Heart left ventricle (tissue), 16 donors: ENCODE results near the gene CORO1C. TPM values are rescaled to one million over a fixed set of nuclear protein-coding genes. Genes with fewer than 3 reads are reported as not detected.

ENCODE experiments used
- ATAC-seq, 4 donors: fragments of 200-7000 bp; cut with Tn5 transposase; one replicate each; pipeline ENCODE4 v1.9.1; 2020 to 2022; ENCODE audit warnings: moderate library complexity in 4 of 4, mild to moderate bottlenecking in 3 of 4, moderate number of reproducible peaks in 1 of 4
- DNase-seq, 5 donors: peaks; one replicate each; pipeline ENCODE4 v3.0.0-alpha.2; 2020
- H3K27ac ChIP-seq, 12 donors: fragments of 200-600 bp; sonication (generic) in 4 of 12; one replicate each; pipeline versions ENCODE4 v1.5.0 to v1.8.0; 2016 to 2022; ENCODE audit warnings: mild to moderate bottlenecking in 2 of 12
- H3K27me3 ChIP-seq, 9 donors: fragments of 200-600 bp; sonication (generic) in 2 of 9; one replicate each; pipeline versions ENCODE4 v1.5.1 to v1.8.0; 2016 to 2022; ENCODE audit warnings: mild to moderate bottlenecking in 3 of 9
- H3K36me3 ChIP-seq, 9 donors: fragments of 200-600 bp; sonication (generic) in 2 of 9; one replicate each; pipeline versions ENCODE4 v1.5.0 to v1.8.0; 2018 to 2022; ENCODE audit warnings: mild to moderate bottlenecking in 2 of 9
- H3K4me1 ChIP-seq, 12 donors: fragments of 200-600 bp; sonication (generic) in 4 of 12; one replicate each; pipeline versions ENCODE4 v1.5.0 to v1.8.0; 2016 to 2022; ENCODE audit warnings: mild to moderate bottlenecking in 3 of 12
- H3K4me3 ChIP-seq, 12 donors: fragments of 200-600 bp; sonication (generic) in 4 of 12; one replicate each; pipeline versions ENCODE4 v1.5.0 to v1.8.0; 2017 to 2022; ENCODE audit warnings: mild to moderate bottlenecking in 9 of 12, moderate library complexity in 4 of 12
- H3K9me3 ChIP-seq, 12 donors: fragments of 200-600 bp; sonication (generic) in 4 of 12; one replicate each; pipeline versions ENCODE4 v1.5.0 to v1.8.0; 2016 to 2022; ENCODE audit warnings: mild to moderate bottlenecking in 1 of 12
- POLR2A ChIP-seq, 2 donors: fragments of 450-650 bp; IDR thresholded peaks; one replicate each; pipeline ENCODE4 v1.6.1; 2017; ENCODE audit warnings: antibody characterized with exemption in 2 of 2, mild to moderate bottlenecking in 2 of 2, moderate library complexity in 2 of 2
- WGBS, 4 donors: extraction: QIAGEN DNeasy Blood & Tissue Kit in 2 of 4; methylation state at CpG; one replicate each; pipeline versions ENCODE4 v1.1.5 to v1.1.7; 2013 to 2018; 5-methylcytosine and 5-hydroxymethylcytosine counted together
- intact Hi-C, 10 donors: fragments of 100-400 bp; cut with DNase I; formaldehyde crosslinking; loops; one replicate each; pipeline versions ENCODE4 v1.11.1 to v1.14.2; 2022
- polyA plus RNA-seq, 2 donors: library from polyadenylated mRNA; stranded (reverse); fragments of 200-250 nt; gene quantifications; one replicate each; pipeline ENCODE4 v1.2.3, GENCODE V29; 2013
- total RNA-seq, 9 donors: library from RNA; depleted of rRNA in 2 of 9; stranded (reverse); fragments of >200 nt in 2 of 9; fragmentation: NEBNext Ultra II Directional in 3 of 9; extraction: Animal tissue kit (Norgen Biotek cat#: 25700) in 3 of 9; gene quantifications; one replicate each; pipeline versions ENCODE4 v1.1.0 to v1.2.4, GENCODE V29; 2016 to 2023
- TF ChIP-seq, protein P1 (sequence below), 12 donors: fragments of 200-600 bp; sonication (generic) in 4 of 12; IDR thresholded peaks; one replicate each; pipeline versions ENCODE4 v1.5.0 to v1.8.0; 2018 to 2022; ENCODE audit warnings: antibody characterized with exemption in 12 of 12, mild to moderate bottlenecking in 5 of 12
- donor health status: ischemic (EF 13 %, LVEDD 7.1; RV severe dilation, severe dysfunction).
- donor health status: healthy with polysubstance abuse.
- donor health status: DM: no; HTN: yes; CAD: no.
- donor health status: DM: no; HTN: no; CAD: no.
- donor health status: ischemic (EF 25% LVEDD 6.9; RV normal size, moderate dysfunction).
- donor health status: ischemic (EF 25% LVEDD 5.7; RV mildly dilated, moderate dysfunction).
- donor health status: healthy.
- donor health status: DM: yes; HTN: yes; CAD: no.
- donor health status: ischemic (EF 35%, LVEDD 5.7; RV mildly dilated, moderate dysfunction).
- donor health status: nonischemic (EF 11% LVEDD 7.7; RV severe dilation, severe dysfunction).
- donor health status: DM: yes; HTN: yes; CAD: no.
- donor health status: PGD.
- donor health status: ischemic (EF 29% LVEDD 5.4; RV normal size, mild dysfunction).
- donor health status: nonischemic (EF 23%, LVEDD 6.1; RV moderate dilation, normal function).

The CORO1C gene
- total and polyA plus RNA-seq, 11 donors, result 18.3 to 119 (median 65.2) TPM

GRCh38 chr12:108610856-108611605, 120.3 kb downstream of the CORO1C start:
- H3K27ac ChIP-seq, result no peak overlapping the region
- WGBS, 4 donors, result 80 to 89% (median 84%) methylated on average over 14 to 15 of the region's 15 CpGs
- peaks cover 0 to 22% (median 11%) of the 10 kb centered on the region in 12 donors for H3K4me1 ChIP-seq
- intact Hi-C loops, result loop anchor here in 1 of 10 donors (5.0 kb wide), 1 partner anchor 39 kb away; no protein-coding TSS in a partner anchor
- ATAC-seq (no peak), DNase-seq (no peak)
- no peak overlapping the region for H3K4me3 ChIP-seq
- H3K36me3 ChIP-seq, result no peaks in the 10 kb centered on the region
- H3K27me3 ChIP-seq, result no peaks in the 10 kb centered on the region
- H3K9me3 ChIP-seq, result peaks cover 0 to 8% (median 0%) of the 10 kb centered on the region in 12 donors
- TF ChIP-seq POLR2A (IDR thresholded peaks at IDR 0.05), result no peak
- TF ChIP-seq, protein P1, sequence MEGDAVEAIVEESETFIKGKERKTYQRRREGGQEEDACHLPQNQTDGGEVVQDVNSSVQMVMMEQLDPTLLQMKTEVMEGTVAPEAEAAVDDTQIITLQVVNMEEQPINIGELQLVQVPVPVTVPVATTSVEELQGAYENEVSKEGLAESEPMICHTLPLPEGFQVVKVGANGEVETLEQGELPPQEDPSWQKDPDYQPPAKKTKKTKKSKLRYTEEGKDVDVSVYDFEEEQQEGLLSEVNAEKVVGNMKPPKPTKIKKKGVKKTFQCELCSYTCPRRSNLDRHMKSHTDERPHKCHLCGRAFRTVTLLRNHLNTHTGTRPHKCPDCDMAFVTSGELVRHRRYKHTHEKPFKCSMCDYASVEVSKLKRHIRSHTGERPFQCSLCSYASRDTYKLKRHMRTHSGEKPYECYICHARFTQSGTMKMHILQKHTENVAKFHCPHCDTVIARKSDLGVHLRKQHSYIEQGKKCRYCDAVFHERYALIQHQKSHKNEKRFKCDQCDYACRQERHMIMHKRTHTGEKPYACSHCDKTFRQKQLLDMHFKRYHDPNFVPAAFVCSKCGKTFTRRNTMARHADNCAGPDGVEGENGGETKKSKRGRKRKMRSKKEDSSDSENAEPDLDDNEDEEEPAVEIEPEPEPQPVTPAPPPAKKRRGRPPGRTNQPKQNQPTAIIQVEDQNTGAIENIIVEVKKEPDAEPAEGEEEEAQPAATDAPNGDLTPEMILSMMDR (IDR thresholded peaks at IDR 0.05), result no peak

DNA sequence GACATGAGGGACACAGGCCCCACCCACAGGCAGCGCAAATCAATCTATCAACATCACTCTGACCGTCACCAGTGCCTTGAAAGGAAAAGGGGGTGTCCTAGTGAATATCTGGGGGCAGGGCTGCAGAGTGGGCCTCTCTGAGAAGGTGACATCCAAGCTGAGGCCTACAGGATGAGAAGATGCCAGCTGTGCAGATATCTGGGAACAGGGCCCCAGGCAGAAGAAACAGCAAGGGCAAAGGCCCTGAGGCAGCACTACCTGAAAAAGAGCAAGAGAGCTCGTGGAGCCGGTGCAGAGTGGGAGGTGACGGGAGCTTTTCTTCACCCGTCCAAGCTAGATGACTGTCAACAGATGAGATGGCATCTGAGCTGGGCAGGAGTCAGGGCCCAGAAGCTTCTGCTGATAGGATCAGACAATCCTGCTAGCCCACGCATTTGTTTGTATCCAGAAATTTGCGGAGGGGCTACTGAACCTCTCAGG, 120.9 kb downstream of the CORO1C start:
- no peak for TF ChIP-seq POLR2A (IDR thresholded peaks at IDR 0.05)
- TF ChIP-seq, protein P1 (IDR thresholded peaks at IDR 0.05), result no peak
- Histone ChIP-seq H3K36me3 (no peaks in the 10 kb centered on the region), H3K9me3 (peaks cover 0 to 1% (median 0%) of the 10 kb centered on the region in 12 donors), H3K4me3 (no peak overlapping the region), H3K4me1 (peaks cover 0 to 22% (median 11%) of the 10 kb centered on the region in 12 donors), H3K27ac (peak overlapping the region in 1 of 12 donors; percentile 32), H3K27me3 (no peaks in the 10 kb centered on the region)
- intact Hi-C loops, result loop anchor here in 1 of 10 donors (5.0 kb wide), 1 partner anchor 38 kb away; no protein-coding TSS in a partner anchor
- DNase-seq (no peak), ATAC-seq (no peak)
- WGBS, 4 donors, result 86 to 92% (median 89%) methylated on average over 7 to 8 of the region's 8 CpGs

DNA sequence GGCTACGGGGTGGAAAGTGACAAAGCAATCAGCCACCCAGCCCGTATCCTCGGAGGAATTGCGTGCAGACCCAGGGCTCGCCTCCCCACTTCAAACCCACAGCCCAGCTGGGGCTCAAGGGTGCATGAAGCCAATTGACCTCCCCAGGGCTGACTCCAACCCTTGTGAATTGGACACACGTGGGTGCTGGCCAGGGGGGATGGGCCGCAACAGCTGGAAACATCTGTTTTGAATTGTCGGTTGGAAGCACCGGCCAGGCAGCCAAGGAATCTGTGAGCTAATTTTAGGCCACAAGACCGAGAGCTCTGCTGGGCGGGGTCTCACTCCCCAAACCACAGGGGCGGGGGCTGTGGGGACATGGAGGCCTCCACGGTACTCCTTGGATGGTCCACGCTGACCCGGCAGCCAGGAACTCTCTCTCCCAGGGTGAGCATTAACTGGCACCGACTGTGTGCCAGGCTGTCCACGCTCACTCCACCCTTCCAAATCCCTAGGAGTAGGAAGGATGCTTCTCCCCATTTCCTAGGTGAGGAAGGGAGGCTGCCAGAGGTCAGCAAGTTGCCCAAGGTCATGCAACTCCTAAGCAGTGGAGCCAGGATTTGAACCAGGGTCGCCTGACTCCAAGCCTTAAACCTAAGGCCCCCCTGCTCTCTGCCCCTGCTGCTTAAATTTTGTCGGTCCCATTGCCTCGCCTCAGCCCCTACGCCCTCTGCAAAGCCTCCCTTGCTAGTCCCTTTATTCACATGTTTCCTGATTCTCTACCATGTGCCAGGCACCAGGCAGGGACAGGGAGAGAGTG, 121.6 kb downstream of the CORO1C start:
- H3K4me1 ChIP-seq, result peaks cover 0 to 22% (median 11%) of the 10 kb centered on the region in 12 donors
- no peaks in the 10 kb centered on the region for H3K9me3 ChIP-seq
- DNase-seq (peak; percentile 83 to 87 (median 86)), ATAC-seq (peak; percentile 72 to 87 (median 87))
- H3K27ac ChIP-seq, result peak overlapping the region in 1 of 12 donors; percentile 32
- intact Hi-C loops, result loop anchor here in 2 of 10 donors (5.0 to 10.0 kb wide), 2 partner anchors 37 to 435 kb away; no protein-coding TSS in a partner anchor
- 29 to 42% (median 36%) methylated on average over 12 to 21 of the region's 21 CpGs for WGBS, 4 donors
- H3K4me3 ChIP-seq, result no peak overlapping the region
- TF ChIP-seq, protein P1 (IDR thresholded peaks at IDR 0.05), result no peak
- TF ChIP-seq POLR2A (IDR thresholded peaks at IDR 0.05), result no peak
- H3K27me3 ChIP-seq, result no peaks in the 10 kb centered on the region
- H3K36me3 ChIP-seq, result no peaks in the 10 kb centered on the region
